Neuronal stem cell (in vitro differentiated cells): ENCODE data around the gene MICAL3.
A peak's percentile ranks its signal among the peaks of the same experiment; 100 is the strongest.

Experiments
- DNase-seq: peaks from one replicate; pipeline ENCODE4 v3.0.0-alpha.2; 2013; ENCODE audit warnings: low spot score
- H2AFZ ChIP-seq: one replicate; pipeline ENCODE4 v1.6.1; 2013; ENCODE audit warnings: mild to moderate bottlenecking, low read length, inconsistent platforms
- H2AK5ac ChIP-seq: 2 replicates; pipeline ENCODE4 v1.6.1; 2013; ENCODE audit warnings: low read depth, mild to moderate bottlenecking, inconsistent platforms, low read length, moderate library complexity, mixed read lengths
- H2BK120ac ChIP-seq: 2 replicates; pipeline ENCODE4 v1.6.1; 2013; ENCODE audit warnings: low read depth, mild to moderate bottlenecking, inconsistent platforms, low read length, moderate library complexity, mixed read lengths
- H2BK12ac ChIP-seq: one replicate; pipeline ENCODE4 v1.6.1; 2013; ENCODE audit warnings: low read length, inconsistent platforms
- H2BK15ac ChIP-seq: 2 replicates; pipeline ENCODE4 v1.6.1; 2013; ENCODE audit warnings: mild to moderate bottlenecking, low read length, inconsistent platforms, mixed read lengths
- H2BK5ac ChIP-seq: one replicate; pipeline ENCODE4 v1.6.1; 2013; ENCODE audit warnings: inconsistent platforms, mild to moderate bottlenecking, low read length, moderate library complexity
- H3K14ac ChIP-seq: one replicate; pipeline ENCODE4 v1.6.1; 2013; ENCODE audit warnings: low read length, inconsistent platforms
- H3K18ac ChIP-seq: 2 replicates; pipeline ENCODE4 v1.6.1; 2013; ENCODE audit warnings: low read length, inconsistent platforms
- H3K23ac ChIP-seq: 2 replicates; pipeline ENCODE4 v1.6.1; 2013; ENCODE audit warnings: low read depth, mild to moderate bottlenecking, mixed read lengths, low read length, inconsistent platforms; ENCODE audit not compliant: poor library complexity
- H3K27ac ChIP-seq: replicated peaks from 3 replicates; pipeline ENCODE4 v1.5.1; 2013; ENCODE audit warnings: low read length, inconsistent platforms
- H3K27me3 ChIP-seq, 3 experiments: 2 replicates each; pipeline ENCODE4 v1.6.1; 2013; ENCODE audit warnings: low read length in 3 of 3, mild to moderate bottlenecking in 2 of 3, inconsistent platforms in 1 of 3, low read depth in 1 of 3, mixed read lengths in 1 of 3, moderate library complexity in 1 of 3; ENCODE audit not compliant: control insufficient read depth in 3 of 3, insufficient read depth in 3 of 3
- H3K36me3 ChIP-seq, 2 donors: replicated peaks in 1 of 2; 2 replicates each; pipeline ENCODE4 v1.6.1; 2013; ENCODE audit warnings: low read length in 2 of 2; ENCODE audit not compliant: control insufficient read depth in 2 of 2, insufficient read depth in 2 of 2
- H3K4ac ChIP-seq: 2 replicates; pipeline ENCODE4 v1.6.1; 2013; ENCODE audit warnings: inconsistent platforms, mild to moderate bottlenecking, low read length, moderate library complexity
- H3K4me1 ChIP-seq, 2 donors: 1 replicate in 1 of 2; 2 replicates in 1 of 2; pipeline ENCODE4 v1.6.1; 2013; ENCODE audit warnings: low read length in 2 of 2, low read depth in 1 of 2; ENCODE audit not compliant: control insufficient read depth in 2 of 2, insufficient read depth in 1 of 2
- H3K4me2 ChIP-seq: one replicate; pipeline ENCODE4 v1.6.1; 2013; ENCODE audit warnings: mild to moderate bottlenecking, low read length, inconsistent platforms; ENCODE audit not compliant: insufficient read depth, poor library complexity, severe bottlenecking
- H3K4me3 ChIP-seq, 2 donors: 2 replicates each; pipeline ENCODE4 v1.5.1; 2013; ENCODE audit warnings: low read length in 2 of 2, mild to moderate bottlenecking in 2 of 2, inconsistent platforms in 1 of 2, moderate library complexity in 1 of 2
- H3K79me1 ChIP-seq: one replicate; pipeline ENCODE4 v1.6.1; 2013; ENCODE audit warnings: low read depth, mild to moderate bottlenecking, inconsistent platforms, low read length, moderate library complexity
- H3K9ac ChIP-seq: one replicate; pipeline ENCODE4 v1.6.1; 2013; ENCODE audit warnings: mild to moderate bottlenecking, low read depth, low read length, inconsistent platforms; ENCODE audit not compliant: poor library complexity
- H3K9me3 ChIP-seq, 2 donors: replicated peaks in 1 of 2; 2 replicates each; pipeline versions ENCODE3 to v1.6.1; 2013; ENCODE audit warnings: low read length in 2 of 2, mild to moderate bottlenecking in 2 of 2, inconsistent platforms in 1 of 2, low read depth in 1 of 2, mixed read lengths in 1 of 2, moderate library complexity in 1 of 2; ENCODE audit not compliant: control insufficient read depth in 2 of 2, insufficient read depth in 1 of 2
- H4K8ac ChIP-seq: one replicate; pipeline ENCODE4 v1.6.1; 2013; ENCODE audit warnings: low read depth, mild to moderate bottlenecking, inconsistent platforms, low read length, moderate library complexity
- H4K91ac ChIP-seq: one replicate; pipeline ENCODE4 v1.6.1; 2013; ENCODE audit warnings: low read length, low read depth, mild to moderate bottlenecking, inconsistent platforms; ENCODE audit not compliant: poor library complexity
- WGBS, 2 donors: extraction: QIAGEN DNeasy Blood & Tissue Kit; methylation state at CpG; one replicate each; pipeline ENCODE4 v1.1.7; 2013; ENCODE audit warnings: missing lambda C conversion rate in 2 of 2, mixed read lengths in 1 of 2; ENCODE audit not compliant: insufficient read length in 2 of 2, insufficient replicate concordance in 1 of 2; ENCODE audit errors: extremely low coverage in 2 of 2; 5-methylcytosine and 5-hydroxymethylcytosine counted together

MICAL3 gene

DNA sequence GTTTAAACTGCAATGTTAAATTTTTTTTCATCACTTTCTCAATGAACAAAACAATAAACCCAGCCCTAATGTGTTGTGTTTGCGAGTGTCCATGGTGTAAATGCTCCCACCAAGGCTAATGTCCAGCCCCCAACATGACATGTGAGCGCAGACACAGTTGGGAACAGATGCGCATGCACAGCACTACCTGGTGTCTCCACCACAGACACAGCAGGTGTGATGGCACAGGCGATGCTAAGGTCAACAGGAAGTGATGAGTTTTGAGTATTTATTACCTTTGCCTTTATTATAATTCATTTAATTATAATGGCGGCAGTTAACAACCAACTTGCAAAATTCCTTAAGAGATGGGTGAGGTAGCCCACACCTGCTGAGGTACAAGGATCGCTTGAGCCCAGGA, 42.9 kb downstream of the MICAL3 start:
- Histone ChIP-seq H3K9ac (no peak overlapping the region), H3K18ac (no peak overlapping the region), H3K9me3 (no peaks in the 10 kb centered on the region), H4K8ac (no peak overlapping the region), H3K4me3 (no peak overlapping the region), H3K27me3 (no peaks in the 10 kb centered on the region), H3K27ac (no peak overlapping the region), H3K23ac (no peak overlapping the region), H2BK120ac (no peak overlapping the region), H2BK15ac (no peak overlapping the region), H2AFZ (no peak overlapping the region), H3K4me1 (peaks cover 0 to 6% of the 10 kb centered on the region in 2 donors), H2AK5ac (no peak overlapping the region), H3K36me3 (no peaks in the 10 kb centered on the region), H3K79me1 (peaks cover 10% of the 10 kb centered on the region), H2BK5ac (no peak overlapping the region), H4K91ac (no peak overlapping the region), H3K4me2 (no peak overlapping the region), H3K4ac (no peak overlapping the region), H2BK12ac (no peak overlapping the region), H3K14ac (no peak overlapping the region)
- no CpG with 5 or more reads among the region's 6 CpGs for WGBS, 2 donors
- DNase-seq: no peak

DNA sequence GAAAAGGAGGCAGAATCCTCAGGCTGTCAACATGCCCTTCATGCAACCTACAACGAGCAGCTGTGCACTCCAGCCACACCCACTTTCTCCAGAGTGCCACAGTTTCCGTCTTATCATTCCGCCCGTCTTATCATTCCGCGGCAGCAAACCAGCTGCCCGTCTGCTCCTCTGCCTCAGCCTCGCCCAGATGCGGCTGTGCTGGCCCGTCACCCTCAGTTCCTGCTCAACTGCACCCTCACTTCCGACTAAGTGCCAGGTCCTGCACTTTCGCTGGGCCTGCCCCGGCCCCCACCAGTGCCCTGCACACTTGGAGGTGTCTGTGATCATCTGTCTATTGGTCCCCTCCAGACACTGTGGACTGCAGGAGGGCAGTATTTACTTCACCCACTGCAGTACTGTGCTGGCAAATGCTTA, 43.7 kb downstream of the MICAL3 start:
- Histone ChIP-seq H3K9ac (no peak overlapping the region), H3K4me2 (no peak overlapping the region), H4K91ac (no peak overlapping the region), H3K14ac (no peak overlapping the region), H2BK12ac (no peak overlapping the region), H3K18ac (no peak overlapping the region), H2BK5ac (no peak overlapping the region), H3K4me1 (peaks cover 0 to 6% of the 10 kb centered on the region in 2 donors), H3K27me3 (no peaks in the 10 kb centered on the region), H3K9me3 (no peaks in the 10 kb centered on the region), H3K27ac (no peak overlapping the region), H2BK15ac (no peak overlapping the region), H3K4ac (no peak overlapping the region), H2AFZ (no peak overlapping the region), H3K23ac (peak overlapping the region; percentile 80), H3K79me1 (peaks cover 10% of the 10 kb centered on the region), H4K8ac (no peak overlapping the region), H3K36me3 (no peaks in the 10 kb centered on the region), H3K4me3 (no peak overlapping the region), H2BK120ac (no peak overlapping the region), H2AK5ac (no peak overlapping the region)
- WGBS, 2 donors: no CpG with 5 or more reads among the region's 13 CpGs
- no peak for DNase-seq

DNA sequence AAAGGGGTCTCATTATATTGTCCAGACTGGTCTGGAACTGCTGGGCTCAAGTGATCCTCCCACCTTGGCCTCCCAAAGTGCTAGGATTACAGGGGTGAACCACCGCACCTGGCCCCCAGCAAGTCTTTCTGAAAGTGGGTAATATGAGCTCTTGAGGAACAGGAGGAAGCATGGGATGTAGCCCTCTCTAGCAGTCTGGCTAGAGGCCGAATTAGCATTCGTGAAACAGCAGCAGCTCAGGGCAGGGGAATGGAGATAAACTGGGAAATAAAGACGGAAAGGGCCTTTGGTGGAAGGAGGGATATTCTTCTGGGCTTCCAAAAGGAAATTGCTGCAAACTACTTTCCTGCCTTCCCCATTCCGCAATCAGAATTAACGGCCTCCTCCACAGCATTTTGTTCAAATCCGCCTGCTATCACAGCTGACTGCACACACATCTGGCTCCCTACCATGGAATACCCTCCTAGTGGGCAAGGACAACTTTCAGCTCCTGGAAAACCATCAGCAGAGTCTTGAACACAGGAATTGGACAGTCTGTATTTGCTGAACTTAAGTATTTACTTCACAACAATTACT, 44.3 kb downstream of the MICAL3 start:
- Histone ChIP-seq H2AK5ac (no peak overlapping the region), H3K14ac (no peak overlapping the region), H3K79me1 (peaks cover 10% of the 10 kb centered on the region), H3K4ac (no peak overlapping the region), H3K27me3 (no peaks in the 10 kb centered on the region), H2BK5ac (no peak overlapping the region), H3K36me3 (no peaks in the 10 kb centered on the region), H3K9ac (no peak overlapping the region), H2BK12ac (no peak overlapping the region), H2BK120ac (no peak overlapping the region), H3K9me3 (no peaks in the 10 kb centered on the region), H3K4me1 (peaks cover 0 to 6% of the 10 kb centered on the region in 2 donors), H3K27ac (no peak overlapping the region), H2AFZ (no peak overlapping the region), H4K8ac (no peak overlapping the region), H2BK15ac (no peak overlapping the region), H3K4me2 (no peak overlapping the region), H3K23ac (no peak overlapping the region), H3K18ac (no peak overlapping the region), H4K91ac (no peak overlapping the region), H3K4me3 (no peak overlapping the region)
- WGBS, 2 donors: no CpG with 5 or more reads among the region's 7 CpGs
- DNase-seq: no peak

DNA sequence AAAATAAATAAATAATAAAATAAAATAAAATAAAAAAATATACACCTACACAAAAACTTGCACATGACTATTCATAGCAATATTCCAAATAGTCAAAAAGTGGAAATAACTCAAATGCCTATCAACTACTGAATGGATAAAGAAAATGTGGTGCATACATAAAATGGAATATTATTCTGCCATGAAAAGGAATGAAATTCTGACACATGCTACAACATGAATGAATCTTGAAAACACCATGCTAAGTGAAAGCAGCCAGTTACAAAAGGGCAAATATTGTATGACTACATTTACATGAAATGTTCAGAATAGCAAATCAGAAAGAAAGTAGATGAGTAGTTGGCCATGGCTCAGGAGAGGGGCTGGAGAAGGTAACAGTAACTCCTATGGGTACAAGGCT, 46.3 kb downstream of the MICAL3 start:
- Histone ChIP-seq H2BK5ac (no peak overlapping the region), H3K27me3 (no peaks in the 10 kb centered on the region), H4K8ac (no peak overlapping the region), H3K4me1 (peaks cover 0 to 6% of the 10 kb centered on the region in 2 donors), H3K9ac (no peak overlapping the region), H3K9me3 (no peaks in the 10 kb centered on the region), H3K4ac (no peak overlapping the region), H2BK15ac (no peak overlapping the region), H3K27ac (no peak overlapping the region), H3K4me2 (no peak overlapping the region), H2AK5ac (no peak overlapping the region), H3K14ac (no peak overlapping the region), H2BK120ac (no peak overlapping the region), H2AFZ (no peak overlapping the region), H3K79me1 (peaks cover 8% of the 10 kb centered on the region), H3K18ac (no peak overlapping the region), H2BK12ac (no peak overlapping the region), H4K91ac (no peak overlapping the region), H3K36me3 (peaks cover 0 to 3% of the 10 kb centered on the region in 2 donors), H3K23ac (no peak overlapping the region), H3K4me3 (no peak overlapping the region)
- DNase-seq: no peak
